Superior temporal gyrus (tissue), 1 donor: Measurements from ENCODE around the gene CHAC1.
"Not testable (repeated sequence)": the region's sequence is repeated elsewhere in the genome, so short reads cannot be mapped to it uniquely, and the experiment has no call there.

Experiments used
- DNase-seq: peaks from one replicate; pipeline ENCODE4 v3.0.0-alpha.2; 2016; ENCODE audit errors: extremely low spot score

The CHAC1 gene

DNA sequence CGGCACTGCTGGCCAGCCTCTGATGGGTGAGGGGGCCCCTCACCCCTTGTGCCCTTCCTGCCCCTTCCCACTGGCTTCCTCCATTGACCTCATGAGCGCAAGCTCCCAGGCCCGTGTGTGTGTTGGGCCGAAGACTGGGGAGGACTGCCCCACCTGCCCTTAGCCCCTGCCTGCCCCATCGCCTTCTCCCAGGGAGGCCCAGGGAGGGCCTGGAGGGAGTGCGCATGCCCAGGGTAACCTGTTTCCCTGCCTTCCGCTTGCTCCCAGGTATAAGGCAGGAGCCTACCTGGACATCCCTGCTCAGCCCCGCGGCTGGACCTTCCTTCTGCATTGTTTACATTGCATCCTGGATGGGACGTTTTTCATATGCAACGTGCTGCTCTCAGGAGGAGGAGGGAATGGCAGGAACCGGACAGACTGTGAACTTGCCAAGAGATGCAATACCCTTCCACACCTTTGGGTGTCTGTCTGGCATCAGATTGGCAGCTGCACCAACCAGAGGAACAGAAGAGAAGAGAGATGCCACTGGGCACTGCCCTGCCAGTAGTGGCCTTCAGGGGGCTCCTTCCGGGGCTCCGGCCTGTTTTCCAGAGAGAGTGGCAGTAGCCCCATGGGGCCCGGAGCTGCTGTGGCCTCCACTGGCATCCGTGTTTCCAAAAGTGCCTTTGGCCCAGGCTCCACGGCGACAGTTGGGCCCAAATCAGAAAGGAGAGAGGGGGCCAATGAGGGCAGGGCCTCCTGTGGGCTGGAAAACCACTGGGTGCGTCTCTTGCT, 15.3 kb upstream of the CHAC1 start:
- no peak for DNase-seq

GRCh38 chr15:40938536-40938870, 14.8 kb upstream of the CHAC1 start:
- DNase-seq: no peak

- peak; percentile 21 for DNase-seq
Observed at GRCh38 chr15:40940296-40940801, 12.9 kb upstream of the CHAC1 start.

DNA sequence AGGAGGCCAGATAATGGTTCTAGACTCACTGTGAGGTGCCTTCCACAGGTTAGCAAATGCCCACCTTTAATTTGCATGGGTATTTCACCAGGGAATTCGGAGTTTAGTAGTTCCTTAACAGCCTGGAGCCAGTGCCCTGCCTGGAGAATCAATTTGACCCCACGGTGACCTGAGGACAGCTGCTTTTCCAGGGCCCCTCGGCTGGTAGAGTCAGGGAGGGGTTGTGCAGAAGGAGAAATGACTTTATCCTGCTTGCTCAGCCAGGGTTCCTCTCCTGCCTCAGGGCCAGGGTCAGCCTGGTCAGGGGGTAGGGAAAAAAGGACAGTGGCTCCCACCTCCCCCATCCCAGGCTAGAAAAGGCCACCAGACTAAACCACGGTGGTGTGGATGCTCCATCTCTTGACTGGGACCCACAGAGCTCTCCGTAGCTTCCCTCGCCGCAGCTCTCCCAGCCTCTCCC, 12.2 kb upstream of the CHAC1 start:
- no peak for DNase-seq

GRCh38 chr15:40941528-40942336, 11.5 kb upstream of the CHAC1 start:
- DNase-seq: peak; percentile 50

- no peak for DNase-seq
Observed at GRCh38 chr15:40942337-40942854, 10.9 kb upstream of the CHAC1 start.

- DNase-seq: no peak
Observed at GRCh38 chr15:40942878-40943277, 10.4 kb upstream of the CHAC1 start.

DNA sequence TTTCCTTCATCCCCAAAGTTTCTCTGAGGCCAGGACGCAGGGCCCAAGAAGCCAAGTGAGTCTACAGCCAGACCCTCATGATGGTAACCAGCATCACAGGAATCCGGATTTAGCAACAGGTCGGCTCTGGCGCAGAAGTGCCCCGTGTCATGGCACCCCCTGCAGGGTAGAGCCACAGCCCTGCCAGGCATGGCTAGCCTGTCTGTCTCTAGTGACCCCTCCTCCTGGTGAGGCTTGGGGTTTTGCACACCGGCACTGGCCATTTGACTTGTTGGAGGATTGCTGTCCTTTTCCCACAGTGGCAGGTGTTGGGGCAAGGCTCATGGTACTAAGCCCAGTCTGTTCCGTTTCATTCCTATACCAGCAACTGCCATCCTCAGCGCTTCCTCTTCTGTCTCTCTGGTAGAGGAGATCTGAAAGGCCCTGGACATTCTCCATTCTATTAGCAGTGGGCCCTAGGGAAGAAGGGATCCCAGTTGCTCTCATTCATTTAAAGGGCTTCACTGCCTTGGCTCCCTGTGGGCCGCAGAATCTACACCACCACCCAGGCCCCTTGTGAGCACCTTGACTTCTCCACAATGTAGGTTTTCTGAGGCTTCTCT, 9.4 kb upstream of the CHAC1 start:
- no peak for DNase-seq

DNA sequence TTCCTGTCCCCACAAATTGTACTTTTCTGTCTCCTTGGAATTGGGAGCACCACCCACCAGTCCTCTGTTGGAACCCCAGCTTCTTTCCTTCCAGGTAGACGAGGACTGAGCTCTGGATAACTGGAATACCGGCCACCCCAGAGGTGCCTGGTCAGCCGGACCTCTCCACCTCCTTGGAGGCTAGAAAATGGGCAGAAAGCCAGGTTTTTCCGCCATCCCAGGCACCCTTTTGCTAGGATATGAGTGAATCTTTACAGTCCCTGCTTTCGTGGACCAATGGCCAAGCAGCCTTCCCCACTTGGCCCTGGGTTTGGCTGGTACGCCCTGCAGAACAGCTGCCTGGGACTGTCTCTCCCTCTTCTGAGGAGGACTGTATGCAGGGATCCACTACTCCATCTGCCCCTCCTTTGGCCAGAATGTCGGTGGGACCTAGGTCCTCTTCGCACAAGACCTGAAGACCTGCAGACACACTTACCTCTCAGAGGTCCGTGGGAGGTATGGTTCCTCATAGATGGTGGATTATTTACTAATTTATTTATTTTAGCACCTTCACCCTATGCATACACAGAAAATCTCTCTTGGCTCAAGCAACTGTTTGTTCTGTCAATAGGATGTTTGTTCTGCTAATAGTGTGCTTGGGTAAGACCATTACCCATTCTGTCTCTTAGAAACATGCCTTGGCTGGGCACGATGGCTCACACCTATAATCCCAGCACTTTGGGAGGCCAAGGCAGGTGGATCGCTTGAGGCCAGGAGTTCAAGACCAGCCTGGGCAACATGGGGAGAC, 8.6 kb upstream of the CHAC1 start:
- DNase-seq: no peak

- no peak for DNase-seq
Observed at GRCh38 chr15:40948706-40949473, 4.4 kb upstream of the CHAC1 start.

DNA sequence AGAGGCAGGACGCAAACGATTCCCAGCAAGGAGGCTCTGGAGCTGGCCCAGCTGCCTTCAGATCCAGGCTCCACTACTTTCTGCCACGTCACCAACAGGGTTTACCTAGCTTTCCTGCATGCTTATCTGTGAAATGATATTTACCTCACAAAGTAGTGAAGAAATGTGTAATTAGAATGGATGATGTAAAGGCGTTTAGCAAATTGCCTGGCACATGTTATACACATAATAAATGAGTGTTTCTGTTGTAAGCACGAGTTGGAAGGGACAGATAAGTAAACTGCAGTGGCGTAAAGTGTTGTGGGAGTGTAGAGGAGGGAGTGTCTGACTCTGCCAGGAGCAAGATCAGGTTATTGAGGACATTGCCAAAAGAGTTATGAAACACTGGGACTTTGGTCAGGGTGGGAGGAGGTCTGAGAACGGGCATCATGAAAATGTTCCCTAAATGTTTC, 3.5 kb upstream of the CHAC1 start:
- no peak for DNase-seq

GRCh38 chr15:40951764-40952163, 1.5 kb upstream of the CHAC1 start:
- DNase-seq: no peak

DNA sequence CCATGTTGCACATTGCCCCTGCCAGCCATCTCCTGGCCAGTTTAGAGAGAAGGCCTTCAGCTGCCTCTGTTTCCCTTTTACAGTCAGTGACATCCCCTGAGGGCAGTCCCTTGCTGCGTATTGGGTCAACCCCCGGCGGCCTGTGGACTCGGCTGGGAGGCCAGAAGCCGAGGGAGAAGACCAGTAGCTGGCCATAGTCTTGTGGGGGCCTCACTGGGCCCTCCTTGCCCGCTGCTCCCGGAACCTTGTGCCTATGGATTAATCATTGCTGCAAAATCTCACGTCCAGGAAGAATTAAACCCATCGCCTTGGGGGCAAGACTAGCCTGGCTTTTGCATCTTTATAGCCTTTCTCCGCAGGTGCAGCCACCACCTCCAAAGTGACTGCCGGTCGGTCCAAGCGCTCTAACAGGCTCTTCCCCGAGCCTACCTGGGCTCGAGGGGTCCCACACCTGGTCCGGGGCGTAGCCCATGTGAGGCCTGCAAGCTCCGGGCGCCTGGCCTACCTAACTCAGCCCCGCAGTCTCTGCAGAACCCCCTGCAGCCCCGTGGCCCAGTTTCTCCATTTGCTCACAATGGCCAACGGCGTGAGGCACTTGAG, 870 bp upstream of the CHAC1 start:
- DNase-seq: no peak

- no peak for DNase-seq
Observed at GRCh38 chr15:40953713-40954074, 423 bp downstream of the CHAC1 start.

- not testable (repeated sequence) for DNase-seq
Observed at GRCh38 chr15:40954158-40954848, 1.0 kb downstream of the CHAC1 start.

GRCh38 chr15:40955141-40955903, 2.1 kb downstream of the CHAC1 start:
- DNase-seq: no peak

DNA sequence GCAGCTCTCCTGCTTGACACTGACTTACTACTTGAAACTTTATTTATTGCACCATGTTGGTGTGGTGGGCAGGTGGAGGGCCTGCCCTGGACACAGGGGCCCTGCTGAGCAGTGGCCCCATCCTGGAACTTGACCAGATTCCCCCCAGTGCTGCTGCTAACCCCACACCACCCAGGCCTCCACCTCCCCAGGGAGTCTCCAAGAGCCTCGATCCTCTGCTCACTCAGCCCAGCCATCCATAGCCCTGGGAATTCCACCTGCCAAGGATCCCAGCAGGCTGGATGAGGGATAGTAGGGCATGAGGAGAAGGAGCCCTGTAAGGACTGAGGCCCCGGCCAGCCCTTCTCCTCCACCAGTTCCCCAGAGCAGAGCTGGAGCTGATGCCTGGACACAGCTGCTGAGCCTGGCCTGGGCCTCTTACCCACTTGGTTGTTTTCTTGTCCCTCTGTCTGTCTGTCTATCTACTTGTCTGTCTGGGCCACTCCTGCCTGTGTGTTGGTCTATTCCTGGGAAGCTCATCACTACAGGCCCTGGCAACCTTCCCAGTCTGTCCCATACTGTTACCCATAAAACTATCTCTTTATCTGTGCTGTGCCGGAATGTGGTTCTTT, 2.8 kb downstream of the CHAC1 start:
- DNase-seq: no peak

GRCh38 chr15:40956541-40956982, 3.3 kb downstream of the CHAC1 start:
- no peak for DNase-seq
